DMS79 (cell line): ENCODE results near the gene HIF1AN.
A peak's percentile ranks its signal among the peaks of the same experiment; 100 is the strongest.

Source experiments
- DNase-seq: peaks from one replicate; lab custom pipeline; 2025; lab: John Stamatoyannopoulos, UW

HIF1AN gene

DNA sequence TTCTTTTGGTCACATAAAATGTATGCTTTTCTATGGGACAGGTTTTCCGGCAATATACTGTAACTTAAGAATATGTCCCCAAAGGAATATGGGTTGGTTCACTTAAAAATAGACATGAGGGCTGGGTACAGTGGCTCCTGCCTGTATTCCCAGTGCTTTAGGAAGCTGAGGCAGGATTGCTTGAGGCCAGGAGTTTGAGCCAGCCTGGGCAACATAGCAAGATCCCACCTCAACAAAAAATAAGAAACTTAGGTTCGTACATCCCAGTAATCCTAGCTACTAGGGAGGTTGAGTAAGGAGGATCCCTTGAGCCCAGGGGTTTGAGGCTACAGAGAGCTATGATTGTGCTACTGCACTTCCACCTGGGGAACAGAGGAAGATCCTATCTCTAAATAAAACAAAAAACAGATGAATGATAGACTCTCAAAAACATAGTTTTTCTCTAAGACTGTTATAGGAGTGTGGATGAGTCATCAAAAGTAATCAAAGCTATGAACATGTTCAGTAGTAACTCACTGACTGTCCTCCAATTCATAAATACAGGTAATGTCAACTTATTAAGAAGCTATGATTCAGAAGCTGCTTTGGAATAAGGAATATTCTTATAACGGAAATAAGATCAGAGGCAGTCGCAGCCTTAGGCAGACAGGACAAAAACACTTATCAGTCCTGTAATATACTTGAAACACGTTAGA is 13.5 kb upstream of the HIF1AN start:
- DNase-seq: no peak

GRCh38 chr10:100522945-100523344 is 12.8 kb upstream of the HIF1AN start:
- DNase-seq: no peak

DNA sequence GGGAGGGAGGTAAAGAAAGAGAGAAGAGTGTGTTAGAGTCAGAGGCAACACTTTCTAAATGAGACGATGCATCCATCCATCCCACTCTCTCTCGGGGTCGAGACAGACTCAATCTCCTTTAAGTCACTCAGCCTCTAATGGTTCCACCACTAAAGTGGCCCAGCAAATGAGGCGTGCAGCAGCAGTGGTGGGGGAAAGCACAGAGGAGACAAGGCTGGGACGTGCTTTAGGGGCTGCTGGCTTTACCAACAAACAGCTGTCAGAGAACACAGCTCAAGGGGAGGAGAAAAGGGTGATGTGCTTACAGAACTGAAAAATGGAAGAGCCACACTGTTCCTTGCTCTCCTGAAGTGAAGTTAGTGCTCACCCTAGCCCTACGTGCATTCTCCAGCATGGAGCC is 11.5 kb upstream of the HIF1AN start:
- DNase-seq: peak; percentile 19

GRCh38 chr10:100524638-100525037 is 11.1 kb upstream of the HIF1AN start:
- no peak for DNase-seq

DNA sequence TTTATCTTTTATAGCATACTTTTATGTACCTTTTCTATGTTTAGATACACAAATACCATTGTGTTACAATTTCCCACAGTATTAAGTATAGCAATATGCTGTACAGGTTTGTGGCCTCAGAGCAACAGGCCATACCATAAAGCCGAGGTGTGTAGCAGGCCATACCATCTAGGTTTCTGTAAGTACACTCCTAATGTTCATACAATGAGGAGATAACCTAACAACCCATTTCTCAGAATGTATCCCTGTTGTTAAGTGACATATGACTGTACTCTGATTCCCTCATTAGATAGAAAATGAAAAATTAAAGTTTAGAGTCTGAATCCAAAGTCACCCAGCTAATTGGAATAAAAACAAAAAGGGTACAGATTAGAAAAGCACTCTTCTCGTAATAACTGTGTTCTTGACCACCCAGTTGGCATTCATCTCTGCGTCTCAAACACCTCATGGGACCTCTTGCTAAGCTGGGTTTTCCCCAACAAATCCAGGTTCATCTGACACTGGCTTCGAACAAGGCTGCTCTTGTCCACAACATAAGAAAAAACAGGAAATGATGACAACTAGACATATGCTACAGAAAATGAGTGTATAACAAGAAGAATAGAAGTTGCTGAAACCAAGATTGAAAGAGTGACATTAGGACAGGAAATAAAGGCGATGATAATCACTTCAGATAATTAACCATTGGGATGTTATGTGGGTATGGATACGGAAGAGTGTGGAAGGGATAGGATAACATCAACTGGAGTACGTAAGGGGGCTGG is 7.4 kb upstream of the HIF1AN start:
- DNase-seq: no peak

DNA sequence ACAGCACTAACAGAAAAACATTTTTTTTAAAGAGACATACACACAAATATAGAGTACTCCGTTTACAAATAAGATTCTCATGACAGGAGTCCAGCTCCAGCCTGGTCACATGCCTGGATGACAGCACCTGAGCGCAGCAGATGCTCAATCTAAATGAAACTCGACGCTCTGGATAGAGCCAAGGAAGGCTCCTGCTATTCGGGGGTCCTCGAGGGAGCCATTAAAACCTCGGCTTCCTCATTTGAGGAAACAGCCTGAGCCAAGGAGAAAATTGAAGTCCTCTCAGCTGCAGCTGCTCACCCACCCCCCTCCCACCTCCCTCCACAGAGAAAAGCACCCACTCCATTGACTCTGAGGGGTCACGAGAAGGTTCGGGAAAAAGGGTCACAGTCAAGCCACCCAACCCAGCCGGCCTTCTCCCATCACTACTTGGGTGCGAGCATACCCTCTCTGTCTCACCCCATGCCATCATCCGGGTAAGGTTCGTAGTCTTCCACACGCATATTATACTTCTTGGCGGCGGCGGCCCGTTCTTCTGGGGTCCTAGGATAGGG is 6.7 kb upstream of the HIF1AN start:
- DNase-seq: no peak

- DNase-seq: peak; percentile 42
Measured at GRCh38 chr10:100529475-100530298, 6.1 kb upstream of the HIF1AN start, which contains the start of gene NDUFB8. TSS of gene NDUFB8 (minus strand) at chr10:100529871. CDS start at chr10:100529851, 20 bp downstream.

GRCh38 chr10:100531761-100532160 is 4.0 kb upstream of the HIF1AN start:
- DNase-seq: no peak

- DNase-seq: peak; percentile 2
Measured at GRCh38 chr10:100534726-100535125, 1.0 kb upstream of the HIF1AN start.

GRCh38 chr10:100535338-100535714 is 417 bp upstream of the HIF1AN start:
- DNase-seq: no peak

DNA sequence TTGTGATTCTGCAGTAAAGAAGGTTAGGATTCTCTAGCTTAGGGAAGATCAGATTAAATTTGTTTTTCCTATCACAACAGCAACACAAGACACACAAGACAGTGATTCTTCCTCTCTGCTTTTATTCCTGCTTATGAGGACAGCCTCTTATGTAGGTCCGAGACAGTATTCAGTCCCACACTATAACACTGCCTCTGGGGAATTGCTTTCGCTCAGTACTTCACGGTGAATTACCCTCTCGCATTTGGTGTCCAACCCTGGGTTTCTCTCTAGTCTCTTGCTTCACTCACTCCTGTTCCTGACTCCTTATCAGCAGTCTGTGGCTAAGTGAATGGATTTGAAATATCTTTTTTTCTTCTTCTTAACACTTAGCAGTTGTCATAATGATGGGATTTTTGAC is 1.7 kb downstream of the HIF1AN start:
- DNase-seq: no peak

DNA sequence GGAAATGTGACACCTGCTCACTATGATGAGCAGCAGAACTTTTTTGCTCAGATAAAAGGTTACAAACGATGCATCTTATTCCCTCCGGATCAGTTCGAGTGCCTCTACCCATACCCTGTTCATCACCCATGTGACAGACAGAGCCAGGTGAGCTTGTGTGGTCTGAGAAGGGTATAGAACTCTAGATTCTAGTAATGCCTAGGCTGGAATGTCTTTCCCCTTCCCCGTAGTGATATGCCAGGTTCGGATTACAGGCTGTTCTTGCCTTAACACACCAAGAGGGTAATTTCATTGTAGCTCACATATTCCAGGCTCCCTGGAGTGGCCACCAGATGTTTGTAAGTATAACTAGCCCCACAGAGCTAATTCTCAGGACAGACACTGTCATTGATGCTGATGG is 9.2 kb downstream of the HIF1AN start:
- no peak for DNase-seq

GRCh38 chr10:100551196-100551595 is 15.5 kb downstream of the HIF1AN start:
- DNase-seq: no peak

DNA sequence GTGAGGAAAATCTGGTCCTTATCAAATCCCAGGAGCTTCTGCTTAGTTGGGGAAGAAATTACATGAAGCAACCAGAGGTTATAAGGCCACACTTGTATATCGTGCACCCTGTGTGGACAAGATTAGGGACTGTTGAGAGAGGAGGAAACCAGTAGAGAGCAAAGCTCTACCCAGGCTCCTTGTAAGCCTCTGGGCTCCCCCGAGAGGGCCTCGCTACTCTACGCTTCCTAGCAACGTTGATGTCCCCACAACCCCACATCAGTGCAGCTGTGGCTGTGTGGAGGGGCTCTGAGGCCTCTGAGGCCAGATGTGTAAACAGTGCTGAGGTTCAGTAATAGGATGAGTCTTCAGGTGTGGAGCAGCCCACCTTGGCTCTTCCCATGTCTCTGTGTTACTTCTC is 16.0 kb downstream of the HIF1AN start:
- no peak for DNase-seq

- no peak for DNase-seq
Measured at GRCh38 chr10:100553929-100554328, 18.2 kb downstream of the HIF1AN start.

GRCh38 chr10:100554902-100555301 is 19.2 kb downstream of the HIF1AN start:
- DNase-seq: no peak

GRCh38 chr10:100560248-100560647 is 24.5 kb downstream of the HIF1AN start:
- no peak for DNase-seq

- no peak for DNase-seq
Measured at GRCh38 chr10:100561005-100561404, 25.3 kb downstream of the HIF1AN start.

GRCh38 chr10:100562008-100562672 is 26.4 kb downstream of the HIF1AN start:
- DNase-seq: no peak

DNA sequence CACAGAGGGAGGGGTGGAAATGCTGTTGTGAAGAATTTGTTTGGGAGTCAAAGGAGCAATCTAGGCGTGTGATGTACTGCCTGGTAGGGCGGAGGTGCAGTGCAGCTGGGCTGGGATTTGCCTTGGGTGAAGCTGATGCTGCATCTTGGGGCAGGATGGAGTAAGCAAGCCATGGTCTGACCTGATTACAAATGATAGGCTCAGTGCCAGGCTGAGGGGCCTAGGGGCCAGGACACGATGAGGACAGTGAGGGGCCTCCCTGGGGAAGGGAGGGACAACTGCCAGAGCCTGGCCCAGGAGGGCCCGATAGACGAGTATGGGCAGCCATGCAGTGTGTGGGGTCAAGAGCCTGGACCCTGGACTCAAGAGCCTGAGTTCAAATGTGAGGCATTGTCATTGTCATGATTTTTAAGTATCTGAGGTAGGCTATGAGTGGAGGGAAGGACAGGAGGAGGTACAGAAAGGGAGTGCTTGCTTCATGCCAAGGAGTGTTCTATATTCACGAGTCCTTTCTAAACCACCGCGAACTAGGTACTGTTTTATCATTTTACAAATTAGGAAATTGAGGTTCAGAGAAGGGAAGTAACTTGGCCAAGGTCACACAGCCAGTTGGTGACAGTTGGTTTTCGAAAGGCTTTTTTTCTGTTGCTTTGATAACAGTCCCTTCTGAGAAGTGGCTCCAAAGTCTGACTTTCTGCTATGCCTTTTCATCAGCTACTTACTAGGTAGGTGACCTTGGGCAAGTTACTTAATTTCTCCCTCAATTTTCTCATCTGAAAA is 29.7 kb downstream of the HIF1AN start:
- no peak for DNase-seq

- DNase-seq: no peak
Measured at GRCh38 chr10:100566561-100566960, 30.8 kb downstream of the HIF1AN start.
